Stimulated activated CD4-positive, alpha-beta T cell treated with anti-CD3 and anti-CD28 coated beads, Interleukin-2, amount 100 ng/mL, for 24 hours (primary cell): ENCODE results near the gene RAB12.
"Not testable (repeated sequence)": the region's sequence is repeated elsewhere in the genome, so short reads cannot be mapped to it uniquely, and the experiment has no call there.

Experiments used
- DNase-seq, 2 donors: peaks; one replicate each; pipeline ENCODE4 v3.0.0-alpha.2; 2020

The RAB12 gene

GRCh38 chr18:8651478-8652261 is 42.4 kb downstream of the RAB12 start:
- DNase-seq, result not testable (repeated sequence)

GRCh38 chr18:8654503-8655451 is 45.5 kb downstream of the RAB12 start:
- DNase-seq, result no peak

GRCh38 chr18:8656232-8656631 is 47.0 kb downstream of the RAB12 start:
- DNase-seq, result no peak

GRCh38 chr18:8657050-8657820 is 48.0 kb downstream of the RAB12 start:
- DNase-seq, result no peak

GRCh38 chr18:8657873-8658470 is 48.7 kb downstream of the RAB12 start:
- DNase-seq, result no peak

- DNase-seq, result no peak
Observed at GRCh38 chr18:8658858-8659485, 49.7 kb downstream of the RAB12 start.

GRCh38 chr18:8659609-8660242 is 50.5 kb downstream of the RAB12 start:
- DNase-seq, result no peak

GRCh38 chr18:8660316-8660715 is 51.1 kb downstream of the RAB12 start:
- DNase-seq, result no peak

GRCh38 chr18:8661754-8662559 is 52.7 kb downstream of the RAB12 start:
- no peak for DNase-seq

- DNase-seq, result no peak
Observed at GRCh38 chr18:8662560-8663255, 53.5 kb downstream of the RAB12 start.

- no peak for DNase-seq
Observed at GRCh38 chr18:8667846-8668245, 58.6 kb downstream of the RAB12 start.

GRCh38 chr18:8668381-8668780 is 59.1 kb downstream of the RAB12 start:
- DNase-seq, result no peak

GRCh38 chr18:8669571-8669970 is 60.3 kb downstream of the RAB12 start:
- no peak for DNase-seq

GRCh38 chr18:8673256-8674209 is 64.3 kb downstream of the RAB12 start:
- DNase-seq, result no peak

- DNase-seq, result no peak
Observed at GRCh38 chr18:8675057-8675456, 65.8 kb downstream of the RAB12 start.

GRCh38 chr18:8681196-8681595 is 72.0 kb downstream of the RAB12 start:
- no peak for DNase-seq

- DNase-seq, result no peak
Observed at GRCh38 chr18:8684577-8684976, 75.3 kb downstream of the RAB12 start.

GRCh38 chr18:8685141-8685913 is 76.1 kb downstream of the RAB12 start:
- no peak for DNase-seq
